ENCODE results near the gene AP5S1. TPM values are rescaled to one million over a fixed set of nuclear protein-coding genes. Genes with fewer than 3 reads are reported as not detected.
"Not testable (repeated sequence)": the region's sequence is repeated elsewhere in the genome, so short reads cannot be mapped to it uniquely, and the experiment has no call there.

Gene AP5S1
- total RNA-seq, 2 experiments from 2014 or later: 11.1 to 11.7 TPM

GRCh38 chr20:3785240-3786125 lies 34.9 kb upstream of the AP5S1 start:
- H3K27me3 Mint-ChIP-seq: no peaks in the 10 kb centered on the region

GRCh38 chr20:3786126-3786484 lies 34.2 kb upstream of the AP5S1 start:
- Mint-ChIP-seq H3K27ac (peak overlapping the region; percentile 80), H3K9me3 (no peaks in the 10 kb centered on the region), H3K27me3 (no peaks in the 10 kb centered on the region), H3K36me3 (peaks cover 10% of the 10 kb centered on the region), H3K4me3 (peak overlapping the region; percentile 82), H3K4me1 (peaks cover 30% of the 10 kb centered on the region)
- peak; percentile 49 for DNase-seq

More at GRCh38 chr20:3785240-3786125, 34.9 kb upstream of the AP5S1 start:
- Mint-ChIP-seq H3K4me3 (peak overlapping the region; percentile 62), H3K27ac (peak overlapping the region; percentile 49), H3K4me1 (peaks cover 32% of the 10 kb centered on the region), H3K9me3 (no peaks in the 10 kb centered on the region), H3K36me3 (peaks cover 10% of the 10 kb centered on the region)
- no peak for DNase-seq

- H3K9me3 Mint-ChIP-seq: no peaks in the 10 kb centered on the region
- peak within 1 kb of the TSS; percentile 82 for H3K4me3 Mint-ChIP-seq
- peak within 1 kb of the TSS; percentile 80 for H3K27ac Mint-ChIP-seq
- peak; percentile 95 for DNase-seq
- no peaks in the 10 kb centered on the region for H3K27me3 Mint-ChIP-seq
- peaks cover 10% of the 10 kb centered on the region for H3K36me3 Mint-ChIP-seq
- peaks cover 24% of the 10 kb centered on the region for H3K4me1 Mint-ChIP-seq
Measured at GRCh38 chr20:3786665-3787323, 33.6 kb upstream of the AP5S1 start, which contains the start of gene CENPB. CENPB (minus strand) TSS chr20:3786740; CDS start chr20:3786483, 257 bp downstream.

- no peaks in the 10 kb centered on the region for H3K27me3 Mint-ChIP-seq
- H3K36me3 Mint-ChIP-seq: peaks cover 10% of the 10 kb centered on the region
- peaks cover 23% of the 10 kb centered on the region for H3K4me1 Mint-ChIP-seq
- H3K4me3 Mint-ChIP-seq: peak overlapping the region; percentile 68
- DNase-seq: no peak
- H3K9me3 Mint-ChIP-seq: no peaks in the 10 kb centered on the region
- H3K27ac Mint-ChIP-seq: no peak overlapping the region
Measured at GRCh38 chr20:3787324-3788014, 32.9 kb upstream of the AP5S1 start.

- no peak overlapping the region for H3K4me3 Mint-ChIP-seq
Measured at GRCh38 chr20:3788685-3789155, 31.6 kb upstream of the AP5S1 start.

GRCh38 chr20:3789201-3789600 lies 31.1 kb upstream of the AP5S1 start:
- not testable (repeated sequence) for DNase-seq, H3K27me3 Mint-ChIP-seq

More at GRCh38 chr20:3788685-3789155, 31.6 kb upstream of the AP5S1 start:
- H3K4me1 Mint-ChIP-seq: peaks cover 21% of the 10 kb centered on the region
- no peak for DNase-seq
- H3K9me3 Mint-ChIP-seq: no peaks in the 10 kb centered on the region
- H3K36me3 Mint-ChIP-seq: peaks cover 9% of the 10 kb centered on the region
- H3K27ac Mint-ChIP-seq: no peak overlapping the region
- H3K27me3 Mint-ChIP-seq: no peaks in the 10 kb centered on the region

GRCh38 chr20:3794168-3794567 lies 26.2 kb upstream of the AP5S1 start:
- H3K9me3 Mint-ChIP-seq, H3K27ac Mint-ChIP-seq, H3K27me3 Mint-ChIP-seq, DNase-seq, H3K4me3 Mint-ChIP-seq: not testable (repeated sequence)
- peaks cover 30% of the 10 kb centered on the region for H3K4me1 Mint-ChIP-seq
- peaks cover 18% of the 10 kb centered on the region for H3K36me3 Mint-ChIP-seq

More at GRCh38 chr20:3789201-3789600, 31.1 kb upstream of the AP5S1 start:
- H3K4me1 Mint-ChIP-seq: peaks cover 21% of the 10 kb centered on the region
- not testable (repeated sequence) for H3K36me3 Mint-ChIP-seq, H3K27ac Mint-ChIP-seq, H3K4me3 Mint-ChIP-seq, H3K9me3 Mint-ChIP-seq

GRCh38 chr20:3794701-3795420 lies 25.5 kb upstream of the AP5S1 start:
- Mint-ChIP-seq H3K27me3 (no peaks in the 10 kb centered on the region), H3K9me3 (no peaks in the 10 kb centered on the region), H3K4me1 (peaks cover 37% of the 10 kb centered on the region), H3K36me3 (peaks cover 21% of the 10 kb centered on the region), H3K27ac (peak overlapping the region; percentile 96), H3K4me3 (peak overlapping the region; percentile 98)
- DNase-seq: no peak

GRCh38 chr20:3795511-3796468 lies 24.6 kb upstream of the AP5S1 start, which contains the start of gene CDC25B:
CDC25B (plus strand) TSS chr20:3796310; CDS start chr20:3796532, 222 bp downstream.
- Mint-ChIP-seq H3K4me3 (peak within 1 kb of the TSS; percentile 98), H3K36me3 (peaks cover 28% of the 10 kb centered on the region), H3K9me3 (no peaks in the 10 kb centered on the region), H3K4me1 (peaks cover 45% of the 10 kb centered on the region), H3K27me3 (no peaks in the 10 kb centered on the region), H3K27ac (peak within 1 kb of the TSS; percentile 96)
- peak; percentile 91 for DNase-seq

- H3K27me3 Mint-ChIP-seq: no peaks in the 10 kb centered on the region
- H3K4me3 Mint-ChIP-seq: peak overlapping the region; percentile 98
- H3K4me1 Mint-ChIP-seq: peaks cover 45% of the 10 kb centered on the region
- peaks cover 31% of the 10 kb centered on the region for H3K36me3 Mint-ChIP-seq
- no peaks in the 10 kb centered on the region for H3K9me3 Mint-ChIP-seq
- peak overlapping the region; percentile 94 for H3K27ac Mint-ChIP-seq
- DNase-seq: no peak
Measured at GRCh38 chr20:3796477-3797225, 23.7 kb upstream of the AP5S1 start.

GRCh38 chr20:3797226-3797545 lies 23.2 kb upstream of the AP5S1 start:
- no peaks in the 10 kb centered on the region for H3K27me3 Mint-ChIP-seq
- peak overlapping the region; percentile 94 for H3K27ac Mint-ChIP-seq
- H3K36me3 Mint-ChIP-seq: peaks cover 33% of the 10 kb centered on the region
- peak overlapping the region; percentile 98 for H3K4me3 Mint-ChIP-seq
- no peak for DNase-seq
- peaks cover 45% of the 10 kb centered on the region for H3K4me1 Mint-ChIP-seq
- H3K9me3 Mint-ChIP-seq: no peaks in the 10 kb centered on the region

GRCh38 chr20:3797592-3798372 lies 22.6 kb upstream of the AP5S1 start:
- peaks cover 49% of the 10 kb centered on the region for H3K4me1 Mint-ChIP-seq
- peak overlapping the region; percentile 94 for H3K27ac Mint-ChIP-seq
- H3K4me3 Mint-ChIP-seq: peak overlapping the region; percentile 98
- no peaks in the 10 kb centered on the region for H3K9me3 Mint-ChIP-seq
- peak; percentile 59 for DNase-seq
- H3K36me3 Mint-ChIP-seq: peaks cover 37% of the 10 kb centered on the region
- H3K27me3 Mint-ChIP-seq: no peaks in the 10 kb centered on the region
